Measurements from ENCODE around the gene CCNJL. TPM values are rescaled to one million over a fixed set of nuclear protein-coding genes. Genes with fewer than 3 reads are reported as not detected.

CCNJL gene
- total and polyA plus RNA-seq, 2 of the 8 experiments (the other 6 are each of a cell fraction or from before 2014, with no cell fraction given) = 34.6 to 44.7 TPM

DNA sequence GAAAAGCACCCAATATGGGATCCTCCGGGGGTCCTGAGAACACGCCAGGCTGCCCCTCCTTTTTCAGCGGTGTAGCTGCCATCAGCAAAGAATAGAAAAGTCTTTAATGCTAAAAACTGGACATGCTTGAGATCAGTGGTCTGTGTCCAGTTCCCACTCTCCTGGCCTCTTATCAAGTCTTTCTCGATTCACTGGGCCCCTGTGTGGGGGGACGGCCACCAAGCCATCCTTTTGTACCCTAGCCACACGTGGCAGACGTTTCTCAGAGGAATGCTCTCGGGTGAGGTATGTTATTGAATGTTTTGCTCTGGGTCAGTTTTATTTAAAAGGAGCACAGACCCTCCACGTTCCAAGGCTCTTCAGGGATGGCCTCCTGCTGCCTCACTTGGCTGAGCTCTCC is 59.4 kb downstream of the CCNJL start (continued):
- TF ChIP-seq SIX5 (IDR thresholded peaks at IDR 0.05; ENCODE audit: low read depth, low read length) = no peak
- TF ChIP-seq, protein P1, sequence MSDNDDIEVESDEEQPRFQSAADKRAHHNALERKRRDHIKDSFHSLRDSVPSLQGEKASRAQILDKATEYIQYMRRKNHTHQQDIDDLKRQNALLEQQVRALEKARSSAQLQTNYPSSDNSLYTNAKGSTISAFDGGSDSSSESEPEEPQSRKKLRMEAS (IDR thresholded peaks at IDR 0.05) = no peak
- no peak for TF ChIP-seq EGR1 (IDR thresholded peaks at IDR 0.05; ENCODE audit: borderline replicate concordance, low read depth, low read length)
- TF ChIP-seq HDAC2 (IDR thresholded peaks at IDR 0.05; ENCODE audit: borderline replicate concordance in 1 of 2, low read depth in 2 of 2, low read length in 2 of 2) = no peak
- no peak for TF ChIP-seq ASH2L (IDR thresholded peaks at IDR 0.05; ENCODE audit: low read length)

All from H1 (cell line).